ENCODE measurements around the gene GRB14. TPM values are rescaled to one million over a fixed set of nuclear protein-coding genes. Genes with fewer than 3 reads are reported as not detected.
A peak's percentile ranks its signal among the peaks of the same experiment; 100 is the strongest.

GRB14 gene
- total RNA-seq, 1 donor from 2014 or later, result 11.1 TPM

GRCh38 chr2:164621764-164622105 lies 453 bp upstream of the GRB14 start:
- Histone ChIP-seq H2AFZ (ENCODE audit: low read depth, low read length) (peak overlapping the region; percentile 73), H3K9ac (ENCODE audit: low read length) (peak overlapping the region; percentile 56), H3K36me3 (ENCODE audit: insufficient read depth, low read length) (no peaks in the 10 kb centered on the region), H3K4me2 (ENCODE audit: low read length) (peak overlapping the region; percentile 95), H4K20me1 (ENCODE audit: insufficient read depth, low read length) (no peaks in the 10 kb centered on the region), H3K9me3 (ENCODE audit: insufficient read depth, low read depth, low read length) (no peaks in the 10 kb centered on the region), H3K4me3 (ENCODE audit: insufficient read depth, low read depth, low read length) (peak overlapping the region; percentile 58), H3K27ac (ENCODE audit: low read depth, low read length) (no peak overlapping the region), H3K4me1 (ENCODE audit: insufficient read depth, low read length) (peaks cover 6% of the 10 kb centered on the region), H3K79me2 (ENCODE audit: insufficient read depth, low read length) (no peaks in the 10 kb centered on the region), H3K27me3 (ENCODE audit: insufficient read depth, low read length) (no peaks in the 10 kb centered on the region)
- no peaks in the 10 kb centered on the region for H3K27me3 Mint-ChIP-seq (ENCODE audit: low read depth, unreplicated experiment)
- no peaks in the 10 kb centered on the region for H3K9me3 Mint-ChIP-seq (ENCODE audit: unreplicated experiment)
- peak overlapping the region; percentile 93 for H3K4me3 Mint-ChIP-seq (ENCODE audit: unreplicated experiment)
- DNase-seq (ENCODE audit: low read depth) (no peak), FAIRE-seq (no peak)
- TF ChIP-seq CTCF (IDR thresholded peaks at IDR 0.05; ENCODE audit: insufficient read depth, low read depth, low read length) (no peak), EZH2 (IDR thresholded peaks at IDR 0.05; ENCODE audit: insufficient read depth, low read length) (no peak)
- H3K4me1 Mint-ChIP-seq (ENCODE audit: low read depth, unreplicated experiment), result peaks cover 36% of the 10 kb centered on the region
- H3K27ac Mint-ChIP-seq (ENCODE audit: unreplicated experiment), result peak overlapping the region; percentile 14
- H3K36me3 Mint-ChIP-seq (ENCODE audit: low read depth, unreplicated experiment), result no peaks in the 10 kb centered on the region

- TF ChIP-seq EZH2 (IDR thresholded peaks at IDR 0.05; ENCODE audit: insufficient read depth, low read length), result no peak
- TF ChIP-seq CTCF (IDR thresholded peaks at IDR 0.05; ENCODE audit: insufficient read depth, low read depth, low read length), result no peak
- no peaks in the 10 kb centered on the region for H3K27me3 Mint-ChIP-seq (ENCODE audit: low read depth, unreplicated experiment)
- peaks cover 29% of the 10 kb centered on the region for H3K4me1 Mint-ChIP-seq (ENCODE audit: low read depth, unreplicated experiment)
- no peaks in the 10 kb centered on the region for H3K36me3 Mint-ChIP-seq (ENCODE audit: low read depth, unreplicated experiment)
- H3K27me3 ChIP-seq (ENCODE audit: insufficient read depth, low read length), result no peaks in the 10 kb centered on the region
- H3K4me2 ChIP-seq (ENCODE audit: low read length), result peak overlapping the region; percentile 95
- no peak overlapping the region for H3K27ac ChIP-seq (ENCODE audit: low read depth, low read length)
- H3K9me3 ChIP-seq (ENCODE audit: insufficient read depth, low read depth, low read length), result no peaks in the 10 kb centered on the region
- peak overlapping the region; percentile 89 for H2AFZ ChIP-seq (ENCODE audit: low read depth, low read length)
- no peaks in the 10 kb centered on the region for H3K36me3 ChIP-seq (ENCODE audit: insufficient read depth, low read length)
- H3K79me2 ChIP-seq (ENCODE audit: insufficient read depth, low read length), result no peaks in the 10 kb centered on the region
- peak overlapping the region; percentile 61 for H3K9ac ChIP-seq (ENCODE audit: low read length)
- H3K4me3 ChIP-seq (ENCODE audit: insufficient read depth, low read depth, low read length), result peak overlapping the region; percentile 67
- no peaks in the 10 kb centered on the region for H3K9me3 Mint-ChIP-seq (ENCODE audit: unreplicated experiment)
- no peak for FAIRE-seq
- H3K4me3 Mint-ChIP-seq (ENCODE audit: unreplicated experiment), result peak overlapping the region; percentile 90
- H3K27ac Mint-ChIP-seq (ENCODE audit: unreplicated experiment), result no peak overlapping the region
- DNase-seq (ENCODE audit: low read depth), result no peak
- H3K4me1 ChIP-seq (ENCODE audit: insufficient read depth, low read length), result peaks cover 6% of the 10 kb centered on the region
- H4K20me1 ChIP-seq (ENCODE audit: insufficient read depth, low read length), result no peaks in the 10 kb centered on the region
Measured at GRCh38 chr2:164620457-164620856, 825 bp downstream of the GRB14 start.

- peak overlapping the region; percentile 35 for H3K4me2 ChIP-seq (ENCODE audit: low read length)
- Mint-ChIP-seq H3K4me3 (ENCODE audit: unreplicated experiment) (no peak overlapping the region), H3K27ac (ENCODE audit: unreplicated experiment) (peak overlapping the region; percentile 16), H3K36me3 (ENCODE audit: low read depth, unreplicated experiment) (no peaks in the 10 kb centered on the region), H3K4me1 (ENCODE audit: low read depth, unreplicated experiment) (peaks cover 17% of the 10 kb centered on the region), H3K9me3 (ENCODE audit: unreplicated experiment) (no peaks in the 10 kb centered on the region), H3K27me3 (ENCODE audit: low read depth, unreplicated experiment) (no peaks in the 10 kb centered on the region)
- no peak overlapping the region for H3K9ac ChIP-seq (ENCODE audit: low read length)
- TF ChIP-seq EZH2 (IDR thresholded peaks at IDR 0.05; ENCODE audit: insufficient read depth, low read length) (no peak), CTCF (IDR thresholded peaks at IDR 0.05; ENCODE audit: insufficient read depth, low read depth, low read length) (no peak)
- no peak overlapping the region for H3K4me3 ChIP-seq (ENCODE audit: insufficient read depth, low read depth, low read length)
- no peaks in the 10 kb centered on the region for H3K36me3 ChIP-seq (ENCODE audit: insufficient read depth, low read length)
- no peaks in the 10 kb centered on the region for H3K9me3 ChIP-seq (ENCODE audit: insufficient read depth, low read depth, low read length)
- no peaks in the 10 kb centered on the region for H3K79me2 ChIP-seq (ENCODE audit: insufficient read depth, low read length)
- peaks cover 6% of the 10 kb centered on the region for H3K4me1 ChIP-seq (ENCODE audit: insufficient read depth, low read length)
- H4K20me1 ChIP-seq (ENCODE audit: insufficient read depth, low read length), result no peaks in the 10 kb centered on the region
- FAIRE-seq (peak; percentile 81), DNase-seq (ENCODE audit: low read depth) (peak; percentile 58)
- H3K27me3 ChIP-seq (ENCODE audit: insufficient read depth, low read length), result no peaks in the 10 kb centered on the region
- no peak overlapping the region for H2AFZ ChIP-seq (ENCODE audit: low read depth, low read length)
- no peak overlapping the region for H3K27ac ChIP-seq (ENCODE audit: low read depth, low read length)
Measured at GRCh38 chr2:164617466-164617865, 3.8 kb downstream of the GRB14 start.
